Subcutaneous adipose tissue (tissue), 4 donors: Measurements from ENCODE around the gene IGSF8. TPM values are rescaled to one million over a fixed set of nuclear protein-coding genes. Genes with fewer than 3 reads are reported as not detected.

Source experiments
- total RNA-seq, 4 donors: library from RNA; depleted of rRNA; stranded (reverse); fragments of >200 nt; gene quantifications; one replicate each; pipeline ENCODE4 v1.1.0, GENCODE V29; 2016
- TF ChIP-seq, protein P1 (sequence below): fragments of 450-650 bp; IDR thresholded peaks from one replicate; pipeline ENCODE4 v1.5.1; 2016; ENCODE audit warnings: low read depth, mild to moderate bottlenecking, control low read depth, antibody characterized with exemption, moderate library complexity

The IGSF8 gene
- total RNA-seq, 4 donors from 2014 or later, result 6.4 to 28.8 (median 18.7) TPM

DNA sequence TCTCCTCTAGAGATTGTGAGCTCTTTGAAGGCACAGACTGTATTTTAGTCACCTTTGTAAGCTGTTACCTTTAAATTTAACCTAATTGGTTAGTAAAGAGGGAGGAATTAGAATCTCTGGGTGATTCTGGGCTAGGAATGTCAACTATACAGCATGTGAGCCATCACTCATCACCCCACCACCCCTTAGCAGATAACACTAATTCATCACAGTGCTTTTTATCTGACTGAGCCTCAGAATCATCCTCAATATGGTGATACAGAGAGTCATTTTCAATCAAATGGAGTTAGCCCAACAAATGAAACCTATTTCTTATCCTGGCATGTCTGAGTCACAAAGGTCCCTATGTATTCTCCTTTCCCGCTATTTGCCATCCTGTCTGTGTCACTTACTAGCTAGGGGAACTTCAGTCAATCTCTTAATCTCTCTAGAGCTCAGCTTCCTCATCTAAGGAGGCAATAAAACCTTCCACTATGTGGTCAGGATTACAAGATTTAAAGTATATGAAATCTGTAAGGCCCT lies 41.7 kb downstream of the IGSF8 start:
- TF ChIP-seq, protein P1, sequence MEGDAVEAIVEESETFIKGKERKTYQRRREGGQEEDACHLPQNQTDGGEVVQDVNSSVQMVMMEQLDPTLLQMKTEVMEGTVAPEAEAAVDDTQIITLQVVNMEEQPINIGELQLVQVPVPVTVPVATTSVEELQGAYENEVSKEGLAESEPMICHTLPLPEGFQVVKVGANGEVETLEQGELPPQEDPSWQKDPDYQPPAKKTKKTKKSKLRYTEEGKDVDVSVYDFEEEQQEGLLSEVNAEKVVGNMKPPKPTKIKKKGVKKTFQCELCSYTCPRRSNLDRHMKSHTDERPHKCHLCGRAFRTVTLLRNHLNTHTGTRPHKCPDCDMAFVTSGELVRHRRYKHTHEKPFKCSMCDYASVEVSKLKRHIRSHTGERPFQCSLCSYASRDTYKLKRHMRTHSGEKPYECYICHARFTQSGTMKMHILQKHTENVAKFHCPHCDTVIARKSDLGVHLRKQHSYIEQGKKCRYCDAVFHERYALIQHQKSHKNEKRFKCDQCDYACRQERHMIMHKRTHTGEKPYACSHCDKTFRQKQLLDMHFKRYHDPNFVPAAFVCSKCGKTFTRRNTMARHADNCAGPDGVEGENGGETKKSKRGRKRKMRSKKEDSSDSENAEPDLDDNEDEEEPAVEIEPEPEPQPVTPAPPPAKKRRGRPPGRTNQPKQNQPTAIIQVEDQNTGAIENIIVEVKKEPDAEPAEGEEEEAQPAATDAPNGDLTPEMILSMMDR, result no peak

DNA sequence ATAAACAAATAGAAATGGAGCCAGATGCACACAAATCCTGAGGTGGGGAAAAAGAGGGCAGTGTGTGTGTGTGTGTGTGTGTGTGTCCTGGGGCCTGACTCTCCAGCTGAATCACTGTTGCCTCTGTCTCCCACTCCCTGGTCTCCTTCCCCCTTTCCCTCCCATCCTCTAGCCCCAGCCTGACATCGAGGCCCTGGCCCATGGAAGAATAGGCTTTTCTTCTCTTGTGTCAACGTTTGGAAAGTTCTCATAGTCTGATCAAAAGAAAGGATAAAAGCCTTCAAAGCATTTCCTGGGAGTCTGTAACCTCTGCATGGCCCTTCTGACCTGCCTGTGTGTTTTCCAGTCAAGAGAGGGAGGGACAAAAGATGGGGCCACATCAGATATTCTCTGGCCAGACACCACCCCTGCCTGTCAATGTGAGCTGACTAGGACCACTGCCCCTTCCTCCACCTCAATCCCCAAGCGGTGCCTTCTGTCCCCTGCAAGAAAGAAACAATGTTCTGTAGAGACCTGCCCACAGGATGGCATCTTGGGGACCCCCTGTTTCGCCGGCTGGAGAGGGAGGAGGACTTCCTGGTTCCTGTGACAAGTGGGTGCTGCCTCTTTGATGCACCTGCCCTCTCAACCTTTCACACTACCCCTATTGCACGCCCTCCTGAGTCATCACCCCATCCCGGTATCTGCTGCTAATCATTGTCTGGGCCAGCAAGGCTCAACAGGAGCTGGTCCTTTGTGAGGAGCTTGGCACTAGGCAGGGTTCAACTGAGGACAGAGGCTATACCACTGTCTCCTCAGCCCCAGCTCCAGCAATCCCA lies 44.7 kb downstream of the IGSF8 start:
- TF ChIP-seq, protein P1, result no peak

DNA sequence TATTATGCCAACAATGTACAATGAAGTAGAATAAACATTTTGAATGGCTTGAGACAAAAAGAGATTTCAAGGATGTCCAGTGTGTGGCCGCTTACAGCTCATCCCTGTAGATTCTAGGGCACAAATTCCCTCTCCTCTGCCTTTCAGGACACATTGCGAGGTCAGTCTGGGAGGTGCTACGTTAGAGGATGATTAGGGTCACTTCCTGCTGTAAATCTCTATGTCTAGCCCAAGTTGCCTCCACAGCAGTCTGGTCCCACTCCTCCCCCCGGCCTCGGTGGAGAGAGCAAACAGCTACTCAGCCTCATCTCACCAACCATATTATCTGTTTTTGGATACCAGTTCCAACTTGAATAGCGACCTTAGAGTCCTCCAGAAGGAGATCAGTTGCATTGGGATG lies 45.5 kb downstream of the IGSF8 start:
- TF ChIP-seq, protein P1, result no peak

DNA sequence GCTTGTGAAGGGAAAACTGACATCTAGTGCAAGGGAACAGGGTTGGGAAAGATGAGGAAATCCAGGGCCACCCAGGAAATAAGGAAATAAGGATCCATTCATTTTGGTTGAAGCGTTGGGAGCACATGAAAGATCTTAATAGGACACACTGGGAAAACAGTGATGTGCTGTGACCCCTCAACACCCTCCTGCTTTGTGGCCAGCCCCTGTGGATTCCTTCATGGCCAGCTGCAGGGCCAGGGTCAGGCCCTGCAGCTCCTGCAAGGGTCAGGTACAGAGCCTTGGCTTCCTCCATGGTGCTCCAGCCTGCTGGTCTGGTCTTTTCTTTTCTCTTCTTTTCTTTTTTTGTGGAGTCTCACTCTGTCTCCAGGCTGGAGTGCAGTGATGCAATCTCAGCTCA lies 47.8 kb downstream of the IGSF8 start:
- TF ChIP-seq, protein P1, result no peak

DNA sequence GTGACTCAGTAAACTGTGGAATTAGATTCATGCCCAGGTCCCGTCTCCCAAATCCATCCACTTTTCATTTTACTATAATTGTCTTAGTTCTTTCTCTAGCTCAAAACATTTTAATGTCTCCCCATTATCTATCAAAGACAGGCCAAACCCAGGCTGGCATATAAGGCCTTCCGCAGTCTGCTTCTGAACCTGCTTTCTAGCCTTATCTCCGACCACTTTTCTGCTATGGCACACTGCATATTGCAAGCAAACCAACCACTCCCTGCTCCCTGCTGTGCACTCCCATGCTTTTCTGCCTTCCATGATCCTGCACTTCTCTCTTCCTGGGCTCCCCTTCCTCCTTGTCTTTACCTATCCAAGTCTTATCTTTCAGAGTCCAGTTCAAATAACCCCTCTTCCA lies 49.3 kb downstream of the IGSF8 start:
- TF ChIP-seq, protein P1, result no peak

DNA sequence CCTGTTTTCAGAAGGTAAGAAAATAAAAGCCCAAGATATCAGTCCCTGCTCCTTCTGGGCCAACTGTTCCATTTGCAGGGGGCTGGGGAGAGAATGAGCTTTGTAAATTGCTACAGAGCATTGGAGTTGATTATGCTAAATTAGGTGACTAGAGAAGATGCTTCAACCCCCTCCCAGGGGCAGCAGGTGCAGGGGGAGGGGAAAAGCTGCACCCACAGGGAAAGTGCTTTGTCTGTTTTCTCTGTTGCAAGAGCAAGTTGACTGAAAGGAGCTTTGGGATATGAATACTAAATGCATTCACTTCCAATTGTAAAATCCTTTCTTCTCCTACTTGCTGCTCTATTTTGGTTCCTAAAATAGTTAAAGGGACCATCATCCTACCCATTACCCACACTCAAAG lies 50.1 kb downstream of the IGSF8 start:
- TF ChIP-seq, protein P1, result no peak

DNA sequence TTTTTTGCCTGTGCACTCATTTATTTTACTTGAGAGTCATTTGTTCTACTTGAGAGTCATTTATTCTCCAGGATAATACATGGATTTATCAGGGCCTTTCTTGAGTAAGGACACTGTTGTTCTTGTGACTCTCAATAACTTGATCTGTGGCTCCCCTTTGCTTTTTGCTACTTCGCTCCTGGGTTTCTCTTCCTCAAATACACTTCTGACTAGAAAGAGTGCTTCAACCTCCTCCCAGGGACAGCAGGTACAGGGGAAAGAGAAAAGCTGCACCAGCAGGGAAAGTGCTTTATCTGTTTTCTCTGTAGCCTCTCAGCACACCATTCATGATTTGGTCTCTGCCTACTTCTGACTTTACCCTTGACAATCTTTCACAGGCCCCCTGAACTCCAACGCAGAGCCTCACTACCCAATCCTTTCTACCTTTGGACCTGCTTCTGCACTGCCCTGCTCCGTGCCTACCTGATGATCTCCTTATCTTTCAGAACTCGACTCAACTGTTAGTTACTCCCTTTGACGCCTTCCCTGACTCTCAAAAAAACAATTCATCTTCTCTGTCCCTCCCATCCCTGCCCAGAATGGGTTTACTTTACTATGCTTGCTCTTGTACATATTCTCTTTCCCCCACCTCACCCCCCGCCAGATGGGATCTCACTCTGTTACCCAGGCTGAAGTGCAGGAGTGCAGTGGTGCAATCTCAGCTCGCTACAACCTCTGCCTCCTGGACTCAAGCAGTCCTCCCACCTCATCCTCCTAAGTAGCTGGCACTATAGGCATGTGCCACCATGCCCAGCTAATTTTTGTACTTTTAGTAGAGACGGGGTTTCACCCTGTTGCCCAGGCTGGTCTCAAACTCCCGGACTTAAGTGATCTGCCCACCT lies 51.1 kb downstream of the IGSF8 start:
- TF ChIP-seq, protein P1, result no peak
